Esophagus squamous epithelium (tissue), 5 donors: ENCODE results near the gene IL33. TPM values are rescaled to one million over a fixed set of nuclear protein-coding genes. Genes with fewer than 3 reads are reported as not detected.

Source experiments
- DNase-seq: peaks from one replicate; lab custom pipeline; 2025; lab: John Stamatoyannopoulos, UW
- H3K27ac ChIP-seq, 4 donors: fragments of 200-600 bp; sonication (generic); one replicate each; pipeline ENCODE4 v1.5.1; 2016 to 2019; ENCODE audit warnings: mild to moderate bottlenecking in 1 of 4
- H3K27me3 ChIP-seq, 4 donors: fragments of 200-600 bp; sonication (generic); 1 replicate in 3 of 4; 2 replicates in 1 of 4; pipeline versions ENCODE4 v1.5.1 to v1.6.0; 2017 to 2021; ENCODE audit warnings: antibody characterized with exemption in 1 of 4
- H3K36me3 ChIP-seq, 3 donors: fragments of 200-600 bp; sonication (generic); one replicate each; pipeline ENCODE4 v1.5.1; 2016 to 2019
- H3K4me1 ChIP-seq, 3 donors: fragments of 200-600 bp; sonication (generic); one replicate each; pipeline ENCODE4 v1.5.1; 2017 to 2019
- H3K4me3 ChIP-seq, 4 donors: fragments of 200-600 bp; sonication (generic); 1 replicate in 3 of 4; 2 replicates in 1 of 4; pipeline ENCODE4 v1.5.1; 2016 to 2019; ENCODE audit warnings: mild to moderate bottlenecking in 2 of 4, moderate library complexity in 1 of 4
- H3K9me3 ChIP-seq, 3 donors: fragments of 200-600 bp; sonication (generic); one replicate each; pipeline ENCODE4 v1.5.1; 2016 to 2019
- POLR2A ChIP-seq, 4 donors: fragments of 450-650 bp; IDR thresholded peaks; one replicate each; pipeline ENCODE4 v1.6.1; 2017; ENCODE audit warnings: antibody characterized with exemption in 4 of 4, mild to moderate bottlenecking in 4 of 4, moderate library complexity in 3 of 4
- WGBS, 2 donors: methylation state at CpG; one replicate each; pipeline ENCODE4 v1.1.5; 2018; 5-methylcytosine and 5-hydroxymethylcytosine counted together
- intact Hi-C: fragments of 100-400 bp; cut with DNase I; formaldehyde crosslinking; loops from one replicate; pipeline ENCODE4 v1.15.0; 2022
- total RNA-seq, 4 donors: library from RNA; depleted of rRNA; stranded (reverse); fragments of >200 nt; gene quantifications; one replicate each; pipeline ENCODE4 v1.1.0, GENCODE V29; 2016
- TF ChIP-seq, protein P1 (sequence below), 6 experiments: fragments of 450-650 bp in 4 of 6; fragments of 200-600 bp in 2 of 6; sonication (generic) in 2 of 6; IDR thresholded peaks; one replicate each; pipeline ENCODE4 v1.5.1; 2016 to 2019; ENCODE audit warnings: antibody characterized with exemption in 6 of 6, mild to moderate bottlenecking in 4 of 6, moderate library complexity in 4 of 6
- donor health status: DM: yes; HTN: yes; CAD: no.

The IL33 gene
- total RNA-seq, 4 donors from 2014 or later: 1.9 to 34.0 (median 18.0) TPM

DNA sequence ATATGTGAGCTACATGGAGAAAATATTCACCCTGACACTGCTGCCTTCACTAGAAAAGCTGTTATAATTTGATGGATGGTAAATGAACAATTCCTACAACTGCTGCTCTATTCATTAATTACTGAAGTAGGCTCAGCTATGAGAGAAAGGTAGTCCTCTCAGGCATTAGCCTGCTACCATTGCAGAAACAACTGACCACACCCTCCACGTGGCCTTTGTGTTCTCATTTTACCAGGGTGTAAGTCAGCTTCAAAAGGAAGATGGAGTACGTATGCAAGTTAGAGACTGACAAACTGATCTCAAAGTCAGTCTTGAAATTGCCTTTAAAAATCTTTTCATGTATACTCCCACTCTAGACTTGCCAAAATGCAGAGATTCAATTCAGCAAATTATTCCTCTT is 86.3 kb downstream of the IL33 start:
- DNase-seq: no peak
- Histone ChIP-seq H3K36me3 (no peaks in the 10 kb centered on the region), H3K27ac (peak overlapping the region in 2 of 4 donors; percentile 18 to 37), H3K27me3 (no peaks in the 10 kb centered on the region), H3K9me3 (no peaks in the 10 kb centered on the region), H3K4me1 (peaks cover 4 to 25% (median 4%) of the 10 kb centered on the region in 3 donors), H3K4me3 (no peak overlapping the region)
- TF ChIP-seq, protein P1, sequence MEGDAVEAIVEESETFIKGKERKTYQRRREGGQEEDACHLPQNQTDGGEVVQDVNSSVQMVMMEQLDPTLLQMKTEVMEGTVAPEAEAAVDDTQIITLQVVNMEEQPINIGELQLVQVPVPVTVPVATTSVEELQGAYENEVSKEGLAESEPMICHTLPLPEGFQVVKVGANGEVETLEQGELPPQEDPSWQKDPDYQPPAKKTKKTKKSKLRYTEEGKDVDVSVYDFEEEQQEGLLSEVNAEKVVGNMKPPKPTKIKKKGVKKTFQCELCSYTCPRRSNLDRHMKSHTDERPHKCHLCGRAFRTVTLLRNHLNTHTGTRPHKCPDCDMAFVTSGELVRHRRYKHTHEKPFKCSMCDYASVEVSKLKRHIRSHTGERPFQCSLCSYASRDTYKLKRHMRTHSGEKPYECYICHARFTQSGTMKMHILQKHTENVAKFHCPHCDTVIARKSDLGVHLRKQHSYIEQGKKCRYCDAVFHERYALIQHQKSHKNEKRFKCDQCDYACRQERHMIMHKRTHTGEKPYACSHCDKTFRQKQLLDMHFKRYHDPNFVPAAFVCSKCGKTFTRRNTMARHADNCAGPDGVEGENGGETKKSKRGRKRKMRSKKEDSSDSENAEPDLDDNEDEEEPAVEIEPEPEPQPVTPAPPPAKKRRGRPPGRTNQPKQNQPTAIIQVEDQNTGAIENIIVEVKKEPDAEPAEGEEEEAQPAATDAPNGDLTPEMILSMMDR (IDR thresholded peaks at IDR 0.05): no peak
- intact Hi-C loops: loop anchor here (10.0 kb wide), 1 partner anchor 417 kb away; no protein-coding TSS in a partner anchor
- WGBS, 2 donors: 0 to 15% methylated on average over 2 of the region's 2 CpGs

DNA sequence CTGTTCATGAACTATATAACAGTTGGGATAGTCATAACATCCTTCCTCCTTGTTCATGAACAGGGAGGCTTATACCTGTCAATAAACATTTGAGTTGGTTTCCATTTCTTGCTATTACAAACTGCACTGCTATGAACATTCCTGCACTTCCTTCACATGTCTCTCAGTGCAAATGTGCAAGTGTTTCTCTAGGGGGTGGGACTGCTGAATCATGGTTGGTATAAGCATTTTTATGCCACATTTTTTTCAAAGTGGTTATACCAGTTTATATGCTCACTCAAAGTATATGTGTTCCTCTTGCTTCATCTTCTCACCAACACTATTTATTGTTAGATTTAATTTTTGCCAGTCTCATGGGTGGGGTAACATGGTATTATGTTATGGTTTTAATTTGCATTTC is 86.8 kb downstream of the IL33 start:
- no peak for TF ChIP-seq POLR2A (IDR thresholded peaks at IDR 0.05)
- TF ChIP-seq, protein P1 (IDR thresholded peaks at IDR 0.05): no peak
- H3K27me3 ChIP-seq: no peaks in the 10 kb centered on the region
- H3K9me3 ChIP-seq: no peaks in the 10 kb centered on the region
- intact Hi-C loops: loop anchor here (10.0 kb wide), 1 partner anchor 418 kb away; no protein-coding TSS in a partner anchor
- no peak for DNase-seq
- H3K4me3 ChIP-seq: no peak overlapping the region
- H3K4me1 ChIP-seq: peaks cover 4 to 25% (median 4%) of the 10 kb centered on the region in 3 donors
- H3K27ac ChIP-seq: peak overlapping the region in 2 of 4 donors; percentile 32 to 37
- no peaks in the 10 kb centered on the region for H3K36me3 ChIP-seq

DNA sequence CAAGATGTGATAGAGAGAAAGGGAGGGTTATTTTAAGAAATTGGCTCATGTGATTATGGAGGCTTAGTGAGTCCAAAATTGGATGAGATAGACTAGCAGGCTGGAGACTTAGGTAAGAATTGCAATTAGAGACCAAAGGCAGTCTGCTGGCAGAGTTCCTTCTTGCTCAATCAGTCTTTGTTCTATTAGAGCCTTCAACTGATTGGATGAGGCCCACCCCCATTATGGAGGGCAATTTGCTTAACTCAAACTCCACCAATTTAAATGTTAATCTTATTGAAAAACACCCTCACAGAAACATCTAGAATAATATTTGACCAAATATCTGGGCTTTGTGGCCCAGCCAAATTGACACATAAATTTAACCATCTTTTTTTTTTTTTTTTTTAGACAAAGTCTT is 88.6 kb downstream of the IL33 start:
- Histone ChIP-seq H3K27ac (peak overlapping the region in 1 of 4 donors; percentile 37), H3K4me3 (no peak overlapping the region), H3K9me3 (no peaks in the 10 kb centered on the region), H3K36me3 (no peaks in the 10 kb centered on the region), H3K27me3 (no peaks in the 10 kb centered on the region), H3K4me1 (peaks cover 4 to 25% (median 4%) of the 10 kb centered on the region in 3 donors)
- DNase-seq: no peak
- TF ChIP-seq, protein P1 (IDR thresholded peaks at IDR 0.05): no peak
- intact Hi-C loops: loop anchor here (10.0 kb wide), 1 partner anchor 419 kb away; no protein-coding TSS in a partner anchor

DNA sequence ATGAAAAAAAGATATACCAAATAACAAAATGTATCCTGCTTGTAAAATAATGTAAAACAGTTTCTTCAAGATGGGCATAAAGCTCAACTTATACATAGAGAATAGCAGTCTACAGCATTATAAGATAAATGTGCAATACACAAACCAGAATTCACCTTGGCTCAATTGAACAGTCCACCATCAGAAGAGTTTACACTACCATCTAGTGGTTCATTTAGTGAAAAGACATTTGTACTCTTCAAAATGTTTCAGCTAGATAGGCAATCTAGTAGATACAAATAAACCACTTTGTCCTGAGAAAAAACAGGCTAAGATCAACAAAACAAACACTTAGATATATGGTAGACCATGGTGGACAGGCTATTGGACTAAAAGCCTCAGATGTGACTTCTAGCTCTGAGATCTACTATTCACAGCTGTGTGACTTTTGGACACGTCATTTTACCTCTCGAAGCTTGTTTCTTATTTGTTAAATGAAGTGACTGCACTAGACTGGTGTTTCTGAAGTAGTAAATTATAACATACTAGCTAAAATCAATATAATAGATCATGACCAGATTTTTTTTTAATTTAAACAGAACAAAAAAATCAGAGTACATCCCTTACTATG is 90.5 kb downstream of the IL33 start:
- Histone ChIP-seq H3K4me3 (no peak overlapping the region), H3K4me1 (peaks cover 4 to 25% (median 4%) of the 10 kb centered on the region in 3 donors), H3K27ac (no peak overlapping the region), H3K9me3 (no peaks in the 10 kb centered on the region), H3K36me3 (no peaks in the 10 kb centered on the region), H3K27me3 (peaks cover 0 to 9% (median 0%) of the 10 kb centered on the region in 4 donors)
- intact Hi-C loops: loop anchor here (5.0 to 10.0 kb wide), 3 partner anchors 109 to 421 kb away; no protein-coding TSS in a partner anchor
- no peak for DNase-seq
- TF ChIP-seq, protein P1 (IDR thresholded peaks at IDR 0.05): peak in 5 of 6 experiments; percentile 53 to 80 (median 64)
- TF ChIP-seq POLR2A (IDR thresholded peaks at IDR 0.05): no peak
- 87 to 93% methylated on average over 2 of the region's 2 CpGs for WGBS, 2 donors

Other genes starting within 250 kb of the IL33 start
- gene RANBP6, start 200.2 kb upstream of the IL33 start, total RNA-seq: 10 to 100 TPM in 2 of 4 donors, 1 to 10 TPM in 2; 5.9 to 17.7 (median 10.9) TPM
- not detected for gene TPD52L3, start 112.6 kb downstream of the IL33 start, total RNA-seq
- gene UHRF2, start 197.4 kb downstream of the IL33 start, total RNA-seq: 10 to 100 TPM; 12.9 to 51.1 (median 22.1) TPM